Measurements from ENCODE around the gene CFAP299. TPM values are rescaled to one million over a fixed set of nuclear protein-coding genes. Genes with fewer than 3 reads are reported as not detected.
"Not testable (repeated sequence)": the region's sequence is repeated elsewhere in the genome, so short reads cannot be mapped to it uniquely, and the experiment has no call there.

CFAP299 gene
- polyA plus RNA-seq, 1 experiment: 3.3 TPM

GRCh38 chr4:80726471-80726870 is 390.9 kb downstream of the CFAP299 start:
- ChIA-PET POLR2A (no interaction called here), CTCF (interaction anchor here (1.4 kb wide), 1 partner anchor 15 kb away, joined by 3 read pairs; no protein-coding TSS in a partner anchor)
- TF ChIP-seq CTCF (IDR thresholded peaks at IDR 0.05; ENCODE audit: insufficient read depth, low read depth, low read length): no peak
- Histone ChIP-seq H3K4me3 (ENCODE audit: low read depth, low read length) (no peak overlapping the region), H3K27me3 (ENCODE audit: control insufficient read depth, insufficient read depth, low read length) (no peaks in the 10 kb centered on the region), H3K36me3 (ENCODE audit: control insufficient read depth, insufficient read depth, low read length) (no peaks in the 10 kb centered on the region)
- DNase-seq (ENCODE audit: low read depth): no peak

- POLR2A ChIA-PET: no interaction called here
These were observed 394.6 kb downstream of the CFAP299 start for GRCh38 chr4:80730158-80730557.

GRCh38 chr4:80731436-80731835 is 395.9 kb downstream of the CFAP299 start:
- DNase-seq (ENCODE audit: low read depth): no peak
- POLR2A ChIA-PET: no interaction called here
- CTCF ChIA-PET: no interaction called here
- no peak for TF ChIP-seq CTCF (IDR thresholded peaks at IDR 0.05; ENCODE audit: insufficient read depth, low read depth, low read length)
- Histone ChIP-seq H3K4me3 (ENCODE audit: low read depth, low read length) (no peak overlapping the region), H3K27me3 (ENCODE audit: control insufficient read depth, insufficient read depth, low read length) (no peaks in the 10 kb centered on the region), H3K36me3 (ENCODE audit: control insufficient read depth, insufficient read depth, low read length) (no peaks in the 10 kb centered on the region)

More at GRCh38 chr4:80730158-80730557, 394.6 kb downstream of the CFAP299 start:
- DNase-seq (ENCODE audit: low read depth): no peak
- no peak for TF ChIP-seq CTCF (IDR thresholded peaks at IDR 0.05; ENCODE audit: insufficient read depth, low read depth, low read length)
- Histone ChIP-seq H3K4me3 (ENCODE audit: low read depth, low read length) (no peak overlapping the region), H3K36me3 (ENCODE audit: control insufficient read depth, insufficient read depth, low read length) (no peaks in the 10 kb centered on the region), H3K27me3 (ENCODE audit: control insufficient read depth, insufficient read depth, low read length) (no peaks in the 10 kb centered on the region)
- CTCF ChIA-PET: no interaction called here

GRCh38 chr4:80732010-80732409 is 396.5 kb downstream of the CFAP299 start:
- ChIA-PET CTCF (no interaction called here), POLR2A (no interaction called here)
- no peak for DNase-seq (ENCODE audit: low read depth)
- no peak for TF ChIP-seq CTCF (IDR thresholded peaks at IDR 0.05; ENCODE audit: insufficient read depth, low read depth, low read length)
- Histone ChIP-seq H3K36me3 (ENCODE audit: control insufficient read depth, insufficient read depth, low read length) (no peaks in the 10 kb centered on the region), H3K4me3 (ENCODE audit: low read depth, low read length) (no peak overlapping the region), H3K27me3 (ENCODE audit: control insufficient read depth, insufficient read depth, low read length) (no peaks in the 10 kb centered on the region)

GRCh38 chr4:80740375-80740774 is 404.8 kb downstream of the CFAP299 start:
- no peak for DNase-seq (ENCODE audit: low read depth)
- H3K36me3 ChIP-seq (ENCODE audit: control insufficient read depth, insufficient read depth, low read length): no peaks in the 10 kb centered on the region
- no peaks in the 10 kb centered on the region for H3K27me3 ChIP-seq (ENCODE audit: control insufficient read depth, insufficient read depth, low read length)
- ChIA-PET CTCF (interaction anchor here (1.0 kb wide), 1 partner anchor 374 kb away, joined by 3 read pairs; no protein-coding TSS in a partner anchor), POLR2A (no interaction called here)
- H3K4me3 ChIP-seq (ENCODE audit: low read depth, low read length): no peak overlapping the region
- TF ChIP-seq CTCF (IDR thresholded peaks at IDR 0.05; ENCODE audit: insufficient read depth, low read depth, low read length): no peak

- H3K4me3 ChIP-seq (ENCODE audit: low read depth, low read length); H3K27me3 ChIP-seq (ENCODE audit: control insufficient read depth, insufficient read depth, low read length); H3K36me3 ChIP-seq (ENCODE audit: control insufficient read depth, insufficient read depth, low read length); CTCF ChIA-PET; DNase-seq (ENCODE audit: low read depth): not testable (repeated sequence)
- POLR2A ChIA-PET: interaction anchor here (0.5 kb wide), 1 partner anchor 11 kb away, joined by 3 read pairs; no protein-coding TSS in a partner anchor
These were observed 414.0 kb downstream of the CFAP299 start for GRCh38 chr4:80749558-80749957.

All from BJ (cell line).